Smooth muscle cell of the brain vasculature (primary cell): ENCODE measurements around the gene MRPL33.
"Not testable (repeated sequence)": the region's sequence is repeated elsewhere in the genome, so short reads cannot be mapped to it uniquely, and the experiment has no call there.

ENCODE experiments used
- DNase-seq: peaks from one replicate; pipeline ENCODE4 v3.0.0-alpha.2; 2012; ENCODE audit warnings: low read depth, low spot score

MRPL33 gene

DNA sequence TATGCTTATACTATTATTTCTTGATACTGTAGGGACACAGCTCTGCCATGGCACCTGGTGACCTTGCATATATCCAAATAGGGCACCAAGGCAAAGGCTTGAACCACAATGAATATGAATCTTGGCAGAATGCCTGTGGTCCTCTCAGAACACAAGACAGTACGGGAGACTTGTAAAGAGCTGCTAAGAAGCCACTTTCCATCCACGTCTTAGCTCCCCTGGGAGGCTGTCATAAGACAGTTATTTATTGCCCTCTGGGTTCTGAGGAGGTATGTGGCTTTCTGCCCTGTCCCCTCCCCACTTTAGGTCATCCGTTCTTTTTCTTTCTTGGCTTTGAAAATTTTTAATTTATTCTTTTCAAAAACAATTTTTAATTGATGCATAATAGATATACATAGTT is 29.8 kb upstream of the MRPL33 start:
- no peak for DNase-seq

DNA sequence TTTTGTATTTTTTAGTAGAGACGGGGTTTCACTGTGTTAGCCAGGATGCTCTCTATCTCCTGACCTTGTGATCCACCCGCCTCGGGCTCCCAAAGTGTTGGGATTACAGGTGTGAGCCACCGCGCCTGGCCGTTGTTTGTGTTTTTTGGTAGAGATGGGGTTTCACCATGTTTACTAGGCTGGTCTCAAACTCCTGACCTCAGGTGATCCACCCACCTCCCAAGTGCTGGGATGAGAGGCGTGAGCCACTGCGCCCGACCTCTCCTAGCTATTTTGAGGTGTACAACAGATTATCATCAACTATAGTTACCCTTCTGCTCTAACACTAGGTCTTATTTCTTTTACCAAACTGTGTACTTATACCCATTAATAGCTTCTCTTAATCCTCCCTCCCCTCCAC is 28.9 kb upstream of the MRPL33 start:
- DNase-seq: no peak

DNA sequence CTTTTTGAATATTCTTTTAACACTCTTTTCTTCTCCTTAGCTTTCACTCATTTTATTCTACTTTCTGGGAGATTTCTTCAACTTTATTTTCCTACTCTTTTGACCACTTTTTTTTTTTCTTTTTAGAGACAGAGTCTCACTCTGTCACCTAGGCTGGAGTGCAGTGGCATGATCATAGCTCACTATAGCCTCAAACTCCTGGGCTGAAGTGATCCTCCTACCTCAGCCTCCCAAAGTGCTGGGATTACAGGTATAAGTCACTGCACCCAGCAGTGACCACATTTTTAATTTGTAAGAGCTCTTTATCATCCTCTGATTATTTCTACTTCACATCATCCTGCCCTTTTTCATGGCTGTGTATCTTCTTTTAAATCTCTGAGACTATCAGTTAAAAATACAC is 26.0 kb upstream of the MRPL33 start:
- not testable (repeated sequence) for DNase-seq

DNA sequence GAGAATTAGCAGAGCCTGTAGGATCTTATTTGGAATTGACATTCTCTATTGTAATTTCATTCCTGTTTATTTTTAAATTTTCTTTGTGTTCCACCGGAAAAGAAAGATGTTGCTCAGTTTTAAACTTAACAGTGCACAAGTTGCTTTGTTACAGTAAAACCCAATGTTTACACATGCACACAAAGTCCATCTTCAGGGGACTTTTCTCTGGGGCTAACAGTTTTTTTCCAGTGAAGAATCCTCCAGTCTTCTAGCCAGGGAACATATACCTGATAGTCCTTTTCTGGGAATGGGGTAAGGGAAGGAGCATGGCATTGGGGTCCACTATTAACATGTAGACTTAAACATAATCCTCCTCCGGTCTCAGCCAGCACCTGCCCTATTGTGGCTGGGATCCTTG is 25.2 kb upstream of the MRPL33 start:
- no peak for DNase-seq

DNA sequence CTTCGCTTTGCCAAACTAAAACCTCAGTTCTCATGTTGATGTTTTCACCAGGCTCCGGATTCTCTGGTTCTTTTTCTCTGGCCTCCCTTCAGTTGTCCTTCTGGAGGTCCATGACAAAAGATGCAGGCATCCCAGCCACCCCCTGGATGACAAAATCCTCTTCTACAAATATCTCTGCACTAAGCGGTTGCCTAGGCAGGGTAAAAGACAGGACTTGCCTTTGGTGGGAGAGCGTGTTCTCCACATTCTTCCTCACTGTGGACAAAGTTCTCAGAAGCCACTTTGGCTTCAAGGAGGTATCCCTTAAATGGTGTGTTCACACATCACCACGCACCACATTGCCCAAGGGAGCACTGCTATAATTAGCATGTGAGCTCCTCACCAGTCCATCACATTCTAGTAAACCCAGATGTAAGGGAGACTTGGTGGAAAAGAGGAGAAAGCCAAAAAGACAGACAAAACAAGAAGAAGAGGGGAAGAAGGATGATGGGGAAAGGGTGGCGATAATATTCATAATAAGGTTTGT is 23.6 kb upstream of the MRPL33 start:
- DNase-seq: no peak

DNA sequence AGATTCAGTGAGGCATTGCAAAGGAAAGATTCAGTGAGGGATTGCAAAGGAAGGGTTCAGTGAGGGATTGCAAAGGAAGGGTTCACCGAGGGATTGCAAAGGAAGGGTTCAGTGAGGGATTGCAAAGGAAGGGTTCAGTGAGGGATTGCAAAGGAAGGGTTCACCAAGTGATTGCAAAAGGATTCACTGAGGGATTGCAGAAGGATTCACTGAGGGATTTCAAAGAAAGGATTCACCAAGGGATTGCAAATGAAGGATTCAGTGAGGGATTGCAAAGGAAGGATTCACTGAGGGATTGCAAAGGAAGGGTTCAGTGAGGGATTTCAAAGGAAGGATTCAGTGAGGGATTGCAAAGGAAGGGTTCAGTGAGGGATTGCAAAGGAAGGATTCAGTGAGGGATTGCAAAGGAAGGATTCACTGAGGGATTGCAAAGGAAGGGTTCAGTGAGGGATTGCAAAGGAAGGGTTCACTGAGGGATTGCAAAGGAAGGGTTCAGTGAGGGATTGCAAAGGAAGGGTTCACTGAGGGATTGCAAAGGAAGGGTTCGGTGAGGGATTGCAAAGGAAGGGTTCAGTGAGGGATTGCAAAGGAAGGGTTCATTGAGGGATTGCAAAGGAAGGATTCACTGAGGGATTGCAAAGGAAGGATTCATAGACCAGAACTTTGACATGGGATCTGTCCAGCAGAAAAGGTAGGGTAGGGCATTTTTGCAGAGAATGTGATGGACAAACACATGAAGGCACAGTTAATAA is 22.5 kb upstream of the MRPL33 start:
- DNase-seq: not testable (repeated sequence)

DNA sequence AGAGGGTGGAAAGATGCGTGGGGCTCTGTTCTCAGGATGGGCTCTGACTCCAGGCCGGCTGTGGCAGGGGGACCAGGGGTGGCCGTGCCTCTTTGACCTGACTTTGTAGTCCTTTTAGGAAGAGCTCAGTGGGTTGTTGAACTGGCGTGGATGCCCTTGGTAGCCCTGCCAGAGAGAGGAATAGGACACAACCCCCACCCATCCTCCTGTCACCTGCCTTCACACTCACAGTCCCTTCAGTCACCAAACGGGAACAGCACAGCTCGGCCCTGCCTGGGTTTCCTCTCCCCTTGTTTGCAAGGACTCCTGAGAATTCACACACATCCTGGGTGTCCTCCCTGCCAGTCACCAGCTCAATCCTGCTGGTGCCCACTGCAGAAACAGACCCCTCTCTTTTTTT is 20.1 kb upstream of the MRPL33 start:
- DNase-seq: no peak

DNA sequence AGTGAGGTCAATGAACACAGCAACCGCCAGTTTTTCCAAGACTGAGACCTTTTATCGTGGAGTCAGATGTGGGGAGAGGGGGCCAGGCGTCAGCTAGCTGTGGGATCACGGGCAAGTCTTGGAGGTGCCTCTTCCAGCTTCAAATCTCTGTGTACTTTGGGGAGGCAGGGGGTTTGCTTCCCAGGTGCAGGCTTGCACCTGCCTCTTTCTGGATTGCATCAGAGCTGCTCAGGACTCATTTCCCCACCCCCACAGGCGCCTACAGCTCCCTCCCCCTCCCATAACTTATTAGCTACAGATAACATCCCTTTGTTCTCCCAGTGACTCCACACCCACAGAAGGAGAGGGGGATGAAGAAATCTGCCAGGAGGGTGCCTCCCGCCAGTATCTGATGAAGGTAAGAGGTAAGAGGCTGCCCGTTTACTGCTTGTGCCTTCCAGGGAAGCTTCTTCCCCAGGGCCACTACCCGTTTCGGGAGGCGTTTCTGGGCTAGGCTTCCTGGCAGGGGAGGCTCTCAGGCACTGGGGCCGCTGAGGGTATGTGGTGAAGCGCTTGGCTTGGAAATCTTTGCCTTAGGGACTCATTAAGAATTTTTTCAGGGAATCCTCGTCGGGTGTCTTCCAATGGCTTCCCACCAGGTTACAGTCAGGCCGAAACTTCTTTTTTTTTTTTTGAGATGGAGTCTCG is 18.8 kb upstream of the MRPL33 start:
- DNase-seq: no peak

DNA sequence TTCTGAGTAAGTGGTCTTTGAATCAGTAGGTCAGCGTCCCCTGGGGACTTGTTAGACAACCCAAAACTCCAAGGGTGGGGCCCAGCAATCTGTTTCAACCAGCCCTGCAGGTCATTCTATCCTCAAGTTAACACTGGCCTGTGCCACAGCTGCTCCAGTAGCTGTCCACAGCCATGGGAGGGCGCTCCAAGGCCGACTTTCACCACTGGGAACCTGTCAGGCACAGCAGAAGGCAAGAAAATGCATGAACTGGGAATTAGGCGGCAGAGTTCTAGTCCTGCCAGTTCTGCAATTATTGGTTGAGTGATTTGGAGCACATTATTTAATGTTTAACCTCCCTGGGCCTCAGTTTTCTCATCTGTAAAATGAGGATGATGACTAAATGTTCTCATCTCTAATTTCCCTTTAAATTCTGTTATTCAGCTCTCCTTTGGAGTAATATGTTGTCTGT is 17.4 kb upstream of the MRPL33 start:
- no peak for DNase-seq

DNA sequence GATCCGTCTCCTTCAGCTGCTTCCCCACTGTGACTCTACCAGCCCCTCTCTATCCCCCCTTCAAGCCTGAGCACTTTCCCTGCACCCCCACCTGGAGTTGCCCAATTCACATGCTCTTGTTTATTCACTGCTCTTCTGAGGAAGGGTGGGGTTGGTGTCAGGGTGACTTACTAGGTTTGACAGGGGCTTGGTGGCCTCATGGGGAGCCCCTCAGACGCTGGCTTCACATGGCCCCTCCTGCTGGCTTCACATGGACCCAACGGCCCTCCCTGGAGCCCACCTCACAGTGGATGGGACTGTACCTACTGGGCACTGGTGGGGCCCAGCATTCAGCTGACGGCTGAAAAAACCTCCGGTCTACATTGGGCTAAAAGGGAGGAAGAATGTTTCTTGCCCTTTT is 16.7 kb upstream of the MRPL33 start:
- no peak for DNase-seq

DNA sequence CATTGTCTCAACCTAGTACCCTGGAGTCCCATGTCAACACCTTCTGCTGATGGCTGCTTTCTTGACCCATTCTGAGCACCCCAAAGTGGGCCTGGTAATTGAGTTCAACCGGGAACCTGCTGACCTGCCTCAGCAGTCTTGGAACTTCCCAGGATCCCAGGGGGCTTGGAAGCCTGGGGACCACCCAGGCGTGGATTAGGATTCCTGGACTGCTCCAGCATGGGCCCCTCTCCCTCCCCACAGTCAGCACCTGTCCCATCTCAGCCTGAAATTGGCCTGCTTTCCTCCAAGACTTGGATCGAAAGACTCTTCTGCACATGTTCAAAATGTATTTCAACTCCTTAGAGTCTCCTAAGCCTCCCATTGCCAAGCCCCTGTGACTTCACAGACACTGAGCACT is 15.4 kb upstream of the MRPL33 start:
- no peak for DNase-seq

DNA sequence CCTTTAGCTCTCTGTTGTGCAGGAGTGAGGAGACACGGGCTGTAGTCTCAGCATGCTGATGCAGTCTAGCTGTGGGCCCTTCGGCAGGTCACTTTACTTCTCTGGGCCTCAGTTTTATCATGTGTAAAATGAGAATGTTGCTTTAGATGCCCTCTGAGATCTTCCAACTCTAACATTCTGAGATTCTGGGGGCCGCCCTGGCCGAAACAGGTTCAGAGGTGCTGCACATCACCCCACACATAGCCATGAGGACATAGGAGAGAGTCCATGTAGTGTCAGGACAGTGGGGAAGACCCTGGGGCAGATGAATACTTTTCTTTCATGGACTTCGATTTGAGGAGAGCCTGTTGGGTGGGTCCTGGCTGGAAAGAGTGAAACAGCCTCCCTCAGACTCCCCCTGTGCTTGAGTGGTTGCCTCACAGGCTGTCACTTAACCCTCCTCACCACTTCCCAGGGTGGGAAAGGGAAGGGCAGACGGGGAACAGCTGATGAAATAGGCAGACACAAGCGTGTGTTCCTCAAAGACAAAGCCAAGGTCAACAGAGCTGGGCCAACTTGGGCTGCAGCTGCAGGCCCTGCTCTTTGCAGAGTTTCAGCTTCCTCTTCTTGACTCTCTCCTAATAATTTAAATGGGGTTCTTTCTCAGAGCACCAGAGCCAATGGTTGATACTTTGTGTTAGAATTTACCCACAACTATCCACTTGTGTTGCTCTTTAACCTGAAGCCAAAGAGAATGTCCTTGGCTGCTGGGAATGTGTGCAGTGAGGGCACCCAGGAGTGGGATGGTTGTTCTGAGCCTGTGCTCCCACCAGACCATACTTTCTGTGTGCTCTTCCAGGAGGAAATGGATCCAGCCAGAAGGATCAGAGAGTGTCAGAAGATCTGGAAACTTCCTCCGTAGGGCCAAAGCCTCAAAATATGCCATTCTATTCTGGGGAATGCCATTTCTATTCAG is 14.7 kb upstream of the MRPL33 start:
- DNase-seq: no peak

DNA sequence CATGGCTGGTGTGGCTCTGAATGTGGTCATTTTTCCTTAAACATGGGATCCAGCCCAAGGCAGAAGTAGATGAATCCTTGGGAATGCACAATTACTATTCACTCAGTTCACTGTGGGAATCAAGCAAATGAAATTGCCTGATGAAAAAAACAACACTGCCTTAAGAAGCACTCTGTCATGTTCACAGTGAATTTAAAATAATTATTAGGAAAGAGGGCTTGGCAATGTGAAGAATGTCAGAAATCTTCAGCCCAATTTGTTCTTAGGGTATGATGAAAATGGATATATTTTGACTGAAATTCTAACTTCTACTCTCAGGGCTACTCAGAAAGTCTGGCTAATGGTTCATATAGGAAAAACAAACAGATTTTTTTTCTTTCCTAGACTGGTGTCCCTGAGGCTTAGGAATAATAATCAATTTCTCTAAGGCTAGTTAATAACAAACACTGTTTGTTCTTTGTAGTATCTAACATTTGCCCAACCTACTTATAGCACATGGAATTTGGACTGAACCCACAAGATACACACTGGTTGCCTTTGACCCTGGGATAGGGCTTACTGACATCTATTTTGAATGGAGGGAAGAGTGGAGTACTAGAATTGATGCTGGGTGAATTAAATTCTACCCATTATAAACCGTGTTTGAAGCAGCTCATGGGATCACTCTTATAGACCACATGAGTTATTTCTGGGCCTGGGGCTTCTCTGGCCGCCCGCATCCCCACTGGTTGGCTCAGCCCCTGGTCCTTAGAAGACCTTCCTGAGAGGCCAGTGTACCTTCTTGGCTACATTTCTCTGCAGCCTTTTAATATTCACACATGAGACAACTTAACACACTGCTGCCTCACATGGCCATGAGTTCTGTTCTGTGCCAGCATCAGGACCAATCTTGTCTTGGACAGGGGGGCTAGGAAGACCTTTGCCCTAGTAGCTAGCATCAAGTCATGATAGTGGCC is 8.3 kb upstream of the MRPL33 start:
- DNase-seq: no peak

DNA sequence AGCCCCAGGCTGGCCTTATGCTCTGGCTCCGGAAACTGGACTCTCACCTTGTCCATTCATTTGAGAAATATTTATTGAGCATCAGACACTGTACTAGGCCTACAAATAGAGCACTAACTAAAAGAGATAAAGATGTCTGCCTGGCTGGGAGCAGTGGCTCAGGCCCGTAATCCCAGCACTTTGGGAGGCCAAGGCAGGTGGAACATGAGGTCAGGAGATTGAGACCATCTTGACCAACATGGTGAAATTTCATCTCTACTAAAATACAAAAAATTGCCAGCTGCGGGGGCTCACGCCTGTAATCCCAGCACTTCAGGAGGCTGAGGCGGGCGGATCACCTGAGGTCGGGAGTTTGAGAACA is 7.6 kb upstream of the MRPL33 start:
- no peak for DNase-seq

DNA sequence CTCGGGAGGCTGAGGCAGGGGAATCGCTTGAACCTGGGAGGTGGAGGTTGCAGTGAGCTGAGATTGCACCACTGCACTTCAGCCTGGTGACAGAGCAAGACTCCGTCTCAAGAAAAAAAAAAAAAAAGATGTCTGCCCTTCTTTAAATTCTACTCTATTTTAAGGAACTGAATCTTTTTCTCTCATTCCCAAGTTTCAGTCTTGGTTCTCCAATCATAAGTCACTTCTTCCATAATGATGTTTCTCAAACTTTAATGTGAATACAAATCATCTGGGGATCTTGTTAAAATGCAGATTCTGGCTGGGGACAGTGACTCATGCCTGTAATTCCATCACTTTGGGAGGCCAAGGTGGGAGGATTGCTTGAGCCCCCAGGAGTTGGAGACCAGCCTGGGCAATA is 7.0 kb upstream of the MRPL33 start:
- DNase-seq: not testable (repeated sequence)

DNA sequence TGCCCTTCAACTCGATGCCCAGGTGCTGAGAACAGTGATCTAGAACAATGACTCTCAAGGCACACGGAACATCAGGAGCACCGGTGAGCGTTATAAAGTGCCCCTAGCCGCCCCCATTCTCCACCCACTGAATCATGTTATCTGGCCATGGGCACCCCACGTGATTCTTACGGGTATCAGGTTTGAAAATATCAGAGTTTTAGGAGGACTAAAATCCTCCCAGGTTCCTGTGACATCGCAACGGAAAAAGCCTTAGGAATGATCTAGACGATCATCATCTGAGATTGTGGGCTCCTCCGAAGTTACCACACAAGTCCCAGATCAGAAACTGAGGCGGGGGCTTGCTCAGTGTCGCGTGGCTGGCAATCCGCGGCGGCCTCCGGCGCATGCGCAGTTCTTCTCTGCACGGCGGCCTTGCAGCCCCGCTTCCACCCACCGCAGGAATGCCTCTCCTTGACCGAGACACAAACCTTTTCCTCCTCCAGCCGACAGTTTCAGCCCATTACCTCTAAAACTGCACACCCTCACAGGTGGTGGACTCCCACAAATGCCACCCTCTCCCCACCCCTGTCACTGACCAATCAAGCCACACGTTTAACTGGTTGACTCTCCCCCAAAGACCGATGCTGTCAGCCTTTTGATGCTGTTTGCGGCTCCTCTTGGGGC is 5.8 kb upstream of the MRPL33 start:
- DNase-seq: no peak

DNA sequence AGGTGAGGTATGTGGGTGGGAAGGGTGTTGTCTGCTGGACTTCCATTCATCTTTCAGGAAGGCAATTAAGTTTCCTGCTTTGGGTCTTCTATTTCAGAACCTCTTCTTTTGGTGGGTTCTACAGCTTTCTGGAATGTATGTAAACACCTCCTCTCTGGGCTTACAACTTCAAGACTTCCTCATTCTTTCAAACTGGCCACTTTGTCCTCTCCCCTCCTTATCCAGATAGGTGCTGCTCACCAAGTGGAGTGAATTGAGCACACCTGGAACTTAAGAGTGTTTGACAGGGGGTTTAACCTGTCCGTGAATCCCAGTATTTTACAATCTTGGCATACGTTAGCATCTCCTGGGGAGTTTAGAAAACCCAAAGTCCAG is 5.2 kb upstream of the MRPL33 start:
- no peak for DNase-seq

DNA sequence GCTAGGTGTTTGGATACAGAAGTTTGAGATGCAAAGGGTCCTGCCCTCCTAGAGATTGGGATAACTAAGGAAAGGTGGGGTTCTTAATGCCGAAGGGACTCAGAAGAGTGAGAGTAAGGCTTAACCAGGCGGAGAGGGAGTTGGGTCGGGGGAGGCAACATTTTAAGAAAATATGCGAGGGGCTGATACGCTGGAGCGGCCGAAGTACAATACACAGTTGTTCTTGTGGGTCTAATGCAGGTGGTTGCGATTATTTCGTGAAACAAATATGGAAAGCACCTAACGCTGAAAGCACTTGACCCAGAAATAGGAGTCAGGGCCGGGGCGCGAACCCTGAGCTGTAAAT is 344 bp upstream of the MRPL33 start:
- no peak for DNase-seq

DNA sequence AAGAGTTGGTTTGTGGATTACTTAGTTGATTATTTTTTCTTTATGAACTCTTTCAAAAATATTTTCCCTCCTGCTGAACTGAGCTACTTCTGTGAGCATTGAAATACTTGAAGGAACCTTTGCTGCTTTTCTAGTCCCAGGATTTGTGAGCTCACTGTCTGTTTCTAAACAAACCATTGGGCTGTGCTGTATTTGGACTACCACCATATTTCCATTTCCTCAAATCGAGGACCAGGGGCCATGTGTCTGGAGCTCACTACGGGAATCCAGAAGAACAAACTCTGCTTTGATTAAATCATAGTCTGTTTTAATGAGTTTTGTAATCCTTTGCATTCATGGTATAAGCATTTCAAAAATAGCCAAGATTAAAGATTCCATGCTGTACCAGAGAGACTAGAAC is 1.3 kb downstream of the MRPL33 start:
- no peak for DNase-seq

DNA sequence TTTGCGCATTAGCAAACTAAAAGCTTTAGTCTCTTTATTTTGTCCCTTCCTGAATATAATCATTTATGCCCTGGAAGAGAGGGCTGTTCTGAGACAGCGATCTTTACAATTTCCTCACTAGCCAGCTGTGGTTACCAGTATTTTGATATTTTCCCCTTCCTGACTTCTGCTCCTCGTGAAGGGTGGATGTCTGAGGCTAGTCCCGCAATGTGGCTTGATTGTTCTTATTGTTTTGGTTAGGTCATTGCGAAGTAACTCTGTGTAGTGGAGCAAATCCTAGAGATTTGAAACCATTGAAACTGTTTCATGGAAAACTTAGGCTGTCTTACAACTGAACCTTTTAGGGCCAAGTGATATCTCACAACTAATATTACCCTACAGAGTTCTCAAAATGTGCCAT is 2.4 kb downstream of the MRPL33 start:
- DNase-seq: no peak

DNA sequence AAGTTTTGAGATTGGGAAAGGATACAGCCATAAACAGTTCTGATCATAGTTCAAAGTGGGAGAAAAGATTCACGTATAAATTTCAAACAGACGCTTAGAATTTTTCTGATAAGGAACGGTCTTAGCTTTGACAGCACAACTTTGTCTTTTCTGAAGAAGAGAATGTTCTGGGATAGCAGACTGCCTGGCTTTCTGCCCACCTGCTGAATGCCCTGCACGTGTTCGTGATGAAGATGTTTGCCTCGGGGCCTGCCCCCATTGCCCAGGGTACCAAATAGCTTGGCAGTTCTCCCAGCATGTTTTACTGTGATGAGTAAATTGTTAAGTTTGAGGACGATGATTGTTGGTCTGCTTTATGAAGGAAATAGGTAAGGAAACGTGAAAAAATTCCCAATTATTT is 4.6 kb downstream of the MRPL33 start:
- DNase-seq: no peak
